Gastrocnemius medialis (tissue), 4 donors: ENCODE measurements around the gene DPP7. TPM values are rescaled to one million over a fixed set of nuclear protein-coding genes. Genes with fewer than 3 reads are reported as not detected.

Source experiments
- ATAC-seq, 2 donors: fragments of 150-250 bp; one replicate each; pipeline ENCODE4 v1.9.1; 2016
- DNase-seq, 2 donors: peaks; one replicate each; pipeline ENCODE4 v3.0.0-alpha.2; 2019
- H3K27ac ChIP-seq, 4 donors: fragments of 200-600 bp; sonication (generic); 1 replicate in 1 of 4; 2 replicates in 3 of 4; pipeline ENCODE4 v1.5.1; 2016 to 2018; ENCODE audit warnings: mild to moderate bottlenecking in 2 of 4, moderate library complexity in 1 of 4
- H3K27me3 ChIP-seq, 3 donors: fragments of 200-600 bp; sonication (generic) in 2 of 3; 1 replicate in 1 of 3; 2 replicates in 2 of 3; pipeline versions ENCODE4 v1.5.1 to v1.6.0; 2016 to 2019; ENCODE audit warnings: mild to moderate bottlenecking in 1 of 3, moderate library complexity in 1 of 3
- H3K36me3 ChIP-seq, 2 donors: fragments of 200-600 bp; sonication (generic) in 1 of 2; one replicate each; pipeline ENCODE4 v1.5.1; 2017 to 2018
- H3K4me1 ChIP-seq, 2 donors: fragments of 200-600 bp; sonication (generic) in 1 of 2; one replicate each; pipeline ENCODE4 v1.5.1; 2016 to 2017; ENCODE audit warnings: mild to moderate bottlenecking in 2 of 2
- H3K4me3 ChIP-seq, 4 donors: fragments of 200-600 bp; sonication (generic) in 3 of 4; 1 replicate in 1 of 4; 2 replicates in 3 of 4; pipeline ENCODE4 v1.5.1; 2016 to 2019; ENCODE audit warnings: mild to moderate bottlenecking in 2 of 4
- H3K9me3 ChIP-seq, 3 donors: fragments of 200-600 bp; sonication (generic) in 2 of 3; 1 replicate in 1 of 3; 2 replicates in 2 of 3; pipeline ENCODE4 v1.5.1; 2016 to 2019
- CTCF ChIP-seq, 5 experiments: fragments of 450-650 bp in 3 of 5; fragments of 200-600 bp in 2 of 5; sonication (generic) in 2 of 5; IDR thresholded peaks in 4 of 5; conservative IDR thresholded peaks in 1 of 5; 1 replicate in 4 of 5; 2 replicates in 1 of 5; pipeline ENCODE4 v1.5.1; 2016 to 2019; ENCODE audit warnings: antibody characterized with exemption in 5 of 5, mild to moderate bottlenecking in 3 of 5, moderate library complexity in 3 of 5
- POLR2A ChIP-seq, 2 donors: fragments of 450-650 bp; IDR thresholded peaks; one replicate each; pipeline ENCODE4 v1.6.1; 2017; ENCODE audit warnings: antibody characterized with exemption in 2 of 2, mild to moderate bottlenecking in 2 of 2, moderate library complexity in 2 of 2
- in situ Hi-C, 4 donors: fragments of 200-750 bp; cut with MboI; loops; one replicate each; pipeline versions ENCODE4 v1.15.0 to v1.8.0; 2017; ENCODE audit warnings: low sequenced_read_pairs in 4 of 4
- intact Hi-C: fragments of 100-400 bp; cut with DNase I; formaldehyde crosslinking; loops from one replicate; pipeline ENCODE4 v1.15.1; 2023; ENCODE audit warnings: low total_unique reads
- total RNA-seq, 4 donors: library from RNA; depleted of rRNA; stranded (reverse); fragments of >200 nt; gene quantifications; one replicate each; pipeline versions ENCODE4 v1.1.0 to v1.2.3, GENCODE V29; 2016

DPP7 gene
- total RNA-seq, 4 donors from 2014 or later, result 36.9 to 63.1 (median 55.9) TPM

DNA sequence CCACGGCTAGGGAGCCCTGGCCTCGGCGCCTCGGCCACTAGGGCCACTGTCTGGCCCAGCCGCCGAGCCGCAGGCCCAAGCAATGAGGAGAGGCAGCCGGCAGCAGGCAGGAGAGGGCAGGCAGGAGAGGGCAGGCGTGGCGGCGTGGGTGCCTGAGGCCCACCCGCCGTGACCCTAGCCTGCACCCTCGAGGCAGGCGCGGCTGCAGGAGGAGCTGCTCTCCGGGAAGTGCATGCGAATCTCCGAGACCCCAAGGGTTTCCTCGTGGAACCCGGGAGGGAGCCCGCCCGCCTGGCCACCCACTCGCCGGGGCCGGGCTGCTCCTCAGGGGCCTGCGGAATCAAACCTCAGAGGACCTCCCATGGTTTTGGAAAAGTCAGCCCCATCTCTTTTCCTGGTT is 33.7 kb upstream of the DPP7 start:
- TF ChIP-seq POLR2A (IDR thresholded peaks at IDR 0.05), result no peak
- TF ChIP-seq CTCF (IDR thresholded peaks at IDR 0.05 in 4 of 5, conservative IDR thresholded peaks at IDR 0.05 in 1 of 5), result no peak
- Histone ChIP-seq H3K9me3 (no peaks in the 10 kb centered on the region), H3K27me3 (peaks cover 20 to 53% (median 33%) of the 10 kb centered on the region in 3 donors), H3K36me3 (no peaks in the 10 kb centered on the region), H3K27ac (no peak overlapping the region), H3K4me3 (no peak overlapping the region), H3K4me1 (no peaks in the 10 kb centered on the region)
- in situ Hi-C loops, result no loop called here
- ATAC-seq (no peak), DNase-seq (no peak)
- intact Hi-C loops, result no loop called here

GRCh38 chr9:137147793-137148160 is 33.2 kb upstream of the DPP7 start:
- Histone ChIP-seq H3K4me3 (no peak overlapping the region), H3K9me3 (no peaks in the 10 kb centered on the region), H3K36me3 (no peaks in the 10 kb centered on the region), H3K27ac (no peak overlapping the region), H3K4me1 (no peaks in the 10 kb centered on the region), H3K27me3 (peaks cover 20 to 57% (median 38%) of the 10 kb centered on the region in 3 donors)
- TF ChIP-seq POLR2A (IDR thresholded peaks at IDR 0.05), result no peak
- no peak for TF ChIP-seq CTCF (IDR thresholded peaks at IDR 0.05 in 4 of 5, conservative IDR thresholded peaks at IDR 0.05 in 1 of 5)
- no peak for DNase-seq
- intact Hi-C loops (no loop called here), in situ Hi-C loops (no loop called here)
- ATAC-seq, result no peak

DNA sequence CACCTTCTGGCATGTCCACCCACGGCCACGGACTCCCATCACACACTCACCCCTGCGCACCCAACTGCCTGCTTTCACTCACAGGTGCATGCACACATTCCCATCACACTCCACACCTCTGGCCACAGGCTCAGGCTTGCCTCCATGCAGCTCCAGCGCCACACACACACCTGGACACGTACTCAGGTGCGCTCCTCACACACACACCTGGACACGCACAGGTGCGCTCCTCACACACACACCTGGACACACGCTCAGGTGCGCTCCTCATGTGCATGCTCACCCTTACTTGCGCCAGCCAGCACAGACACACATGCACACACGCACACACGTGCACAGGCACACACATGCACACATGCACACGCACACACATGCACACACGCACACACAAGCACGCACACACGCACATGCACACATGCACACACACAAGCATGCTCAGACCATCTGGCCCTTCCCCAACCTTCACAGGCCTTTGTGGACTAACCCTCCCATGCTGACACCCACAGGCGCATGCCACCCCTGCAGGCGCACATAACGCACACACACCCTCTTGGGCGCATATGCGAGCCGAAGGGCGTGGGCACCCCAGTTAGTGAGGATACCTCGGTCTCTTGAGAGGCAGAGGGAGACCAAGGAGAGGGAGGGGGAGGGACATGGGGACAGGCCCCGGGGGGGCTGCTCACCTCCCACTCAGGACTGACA is 32.7 kb upstream of the DPP7 start:
- no peaks in the 10 kb centered on the region for H3K9me3 ChIP-seq
- H3K4me3 ChIP-seq, result no peak overlapping the region
- ATAC-seq (no peak), DNase-seq (no peak)
- H3K27ac ChIP-seq, result no peak overlapping the region
- intact Hi-C loops (no loop called here), in situ Hi-C loops (no loop called here)
- no peaks in the 10 kb centered on the region for H3K36me3 ChIP-seq
- peaks cover 22 to 62% (median 43%) of the 10 kb centered on the region in 3 donors for H3K27me3 ChIP-seq
- TF ChIP-seq CTCF (IDR thresholded peaks at IDR 0.05 in 4 of 5, conservative IDR thresholded peaks at IDR 0.05 in 1 of 5), result no peak
- no peak for TF ChIP-seq POLR2A (IDR thresholded peaks at IDR 0.05)
- H3K4me1 ChIP-seq, result no peaks in the 10 kb centered on the region

DNA sequence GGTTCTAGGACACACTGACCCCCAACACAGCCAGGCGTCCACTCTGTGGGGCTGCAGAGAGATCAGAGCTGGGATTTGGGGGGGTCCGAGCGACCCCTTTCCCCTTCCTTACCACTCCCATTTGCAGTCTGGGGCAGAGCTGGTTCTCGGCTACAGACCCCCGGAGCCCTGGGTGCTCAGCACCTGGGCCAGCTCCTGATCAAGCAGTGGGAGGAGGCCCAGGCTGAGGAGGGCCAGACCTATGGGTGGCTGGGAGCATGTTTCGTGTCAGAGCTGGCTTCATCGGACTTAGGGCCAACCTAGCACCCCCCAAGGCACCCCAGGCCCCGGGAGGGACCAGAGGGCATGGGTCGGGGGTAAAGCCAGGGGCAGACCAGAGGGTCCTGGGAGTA is 32.0 kb upstream of the DPP7 start:
- H3K4me1 ChIP-seq, result no peaks in the 10 kb centered on the region
- H3K4me3 ChIP-seq, result no peak overlapping the region
- no peak overlapping the region for H3K27ac ChIP-seq
- in situ Hi-C loops (no loop called here), intact Hi-C loops (no loop called here)
- H3K27me3 ChIP-seq, result peaks cover 27 to 69% (median 49%) of the 10 kb centered on the region in 3 donors
- DNase-seq (no peak), ATAC-seq (no peak)
- TF ChIP-seq CTCF (IDR thresholded peaks at IDR 0.05 in 4 of 5, conservative IDR thresholded peaks at IDR 0.05 in 1 of 5), result no peak
- no peak for TF ChIP-seq POLR2A (IDR thresholded peaks at IDR 0.05)
- H3K9me3 ChIP-seq, result no peaks in the 10 kb centered on the region
- H3K36me3 ChIP-seq, result no peaks in the 10 kb centered on the region
